ENCODE data around the gene DCTN5. TPM values are rescaled to one million over a fixed set of nuclear protein-coding genes. Genes with fewer than 3 reads are reported as not detected.

Gene DCTN5
- total and polyA plus RNA-seq, 2 of the 13 experiments (the other 11 are each of a cell fraction or from before 2014, with no cell fraction given), result 105 to 207 TPM

- TF ChIP-seq HIC2 (CRISPR knock-in tag; IDR thresholded peaks at IDR 0.05; ENCODE audit: low read depth) (no peak), RARA (CRISPR knock-in tag; IDR thresholded peaks at IDR 0.05) (no peak), ARID2 (CRISPR knock-in tag; IDR thresholded peaks at IDR 0.05; ENCODE audit: borderline replicate concordance) (no peak), ZNF24 (IDR thresholded peaks at IDR 0.05) (no peak), FOSL1 (CRISPR knock-in tag; IDR thresholded peaks at IDR 0.05; ENCODE audit: borderline replicate concordance) (no peak), SIX4 (CRISPR knock-in tag; IDR thresholded peaks at IDR 0.05) (no peak), PAF1 (CRISPR knock-in tag; IDR thresholded peaks at IDR 0.05) (no peak), MLLT10 (CRISPR knock-in tag; IDR thresholded peaks at IDR 0.05) (no peak), STAG1 (CRISPR knock-in tag; IDR thresholded peaks at IDR 0.05) (no peak)
Observed at GRCh38 chr16:23608194-23608593, 33.1 kb upstream of the DCTN5 start (continued).

GRCh38 chr16:23609929-23610328 lies 31.3 kb upstream of the DCTN5 start:
- no peaks in the 10 kb centered on the region for H3K27me3 ChIP-seq (ENCODE audit: control insufficient read depth in 1 of 2, insufficient read depth in 2 of 2, low read length in 2 of 2)
- no peak overlapping the region for H3K9ac ChIP-seq (ENCODE audit: insufficient read depth, low read depth, low read length)
- H3K79me2 ChIP-seq (ENCODE audit: insufficient read depth, low read length), result no peaks in the 10 kb centered on the region
- no peak for FAIRE-seq
- no peak for DNase-seq (ENCODE audit: low spot score)
- WGBS (ENCODE audit: low lambda C conversion rate), result 100% methylated on average over 1 of the region's 1 CpG
- H4K20me1 ChIP-seq (ENCODE audit: insufficient read depth, low read length), result no peaks in the 10 kb centered on the region
- no peaks in the 10 kb centered on the region for H3K4me1 ChIP-seq (ENCODE audit: insufficient read depth, low read length)
- intact Hi-C loops (cut with micrococcal nuclease; ENCODE audit: unreplicated experiment) (no loop called here), in situ Hi-C loops (cut with HindIII; ENCODE audit: extremely low pct_ligation_motif_present, low pct_unique_long_range_greater_than_20kb) (no loop called here)
- no peak overlapping the region for H3K4me3 ChIP-seq (replicated peaks in 1 of 3; ENCODE audit: insufficient read depth in 1 of 3, low read depth in 2 of 3, low read length in 3 of 3)
- H3K36me3 ChIP-seq (replicated peaks in 1 of 2; ENCODE audit: control insufficient read depth in 1 of 2, insufficient read depth in 2 of 2, low read length in 2 of 2), result peaks cover 14 to 56% of the 10 kb centered on the region in 2 experiments
- ChIA-PET POLR2A (no interaction called here), CTCF (ENCODE audit: low intra/inter-chr PET ratio, low total read pairs) (no interaction called here)
- H3K27ac ChIP-seq (ENCODE audit: extremely low read length, insufficient read depth, low read length), result no peak overlapping the region
- no peaks in the 10 kb centered on the region for H3K9me3 ChIP-seq (ENCODE audit: low read length)
- no peak for ATAC-seq
- H3K4me2 ChIP-seq (ENCODE audit: low read depth, low read length), result no peak overlapping the region
- no TSS peak for BruUV-seq (replicated peaks)
- H2AFZ ChIP-seq (ENCODE audit: low read length), result no peak overlapping the region
- no peak for TF ChIP-seq ATF4 (CRISPR knock-in tag; IDR thresholded peaks at IDR 0.05)
- TF ChIP-seq ZBTB40 (IDR thresholded peaks at IDR 0.05), result peak; percentile 43; the same call in 1 of the 2 replicates
- no peak; the same call in 1 of the 2 replicates for TF ChIP-seq ZBTB40 (CRISPR knock-in tag; IDR thresholded peaks at IDR 0.05)
- TF ChIP-seq DNMT1 (CRISPR knock-in tag; IDR thresholded peaks at IDR 0.05), result no peak
